Endothelial cell of umbilical vein (primary cell): Measurements from ENCODE around the gene AUH. TPM values are rescaled to one million over a fixed set of nuclear protein-coding genes. Genes with fewer than 3 reads are reported as not detected.

Experiments
- BruUV-seq: library from RNA; stranded (reverse); fragments of 400-500 nt; replicated peaks from 2 replicates; lab custom pipeline; 2021; lab: Mats Ljungman, UMichigan
- CTCF ChIA-PET: fragments of 300-600, 350-600 bp; sonication (Branson Sonifier 250); formaldehyde crosslinking; loops from one replicate; lab custom pipeline; 2021; ENCODE audit warnings: antibody characterized with exemption, inconsistent platforms; lab: Charles Lee
- POLR2A ChIA-PET: fragments of 300-600, 350-600 bp; sonication (Branson Sonifier 250); formaldehyde crosslinking; loops from one replicate; lab custom pipeline; 2021; ENCODE audit warnings: antibody characterized with exemption, inconsistent platforms; lab: Charles Lee
- DNase-seq: peaks from one replicate; pipeline ENCODE4 v3.0.0-alpha.2; 2011; ENCODE audit warnings: low read depth, low spot score
- FAIRE-seq: peaks from 2 replicates; lab custom pipeline; 2011; peaks lifted over from hg19 to GRCh38; lab: Jason Lieb, UNC
- H2AFZ ChIP-seq: 2 replicates; pipeline ENCODE4 v1.6.0; 2012; ENCODE audit warnings: low read depth, low read length, control low read depth, inconsistent platforms
- H3K27ac ChIP-seq: 2 replicates; pipeline ENCODE4 v1.5.1; 2011; ENCODE audit warnings: low read depth, mild to moderate bottlenecking, control low read depth, low read length, moderate library complexity; ENCODE audit not compliant: insufficient read depth
- H3K27me3 ChIP-seq, 2 experiments: 2 replicates each; pipeline versions ENCODE4 v1.6.0 to v1.6.1; 2011; ENCODE audit warnings: low read length in 2 of 2, mixed read lengths in 1 of 2; ENCODE audit not compliant: control insufficient read depth in 2 of 2, insufficient read depth in 2 of 2
- H3K36me3 ChIP-seq, 2 experiments: 2 replicates in 1 of 2; 3 replicates in 1 of 2; pipeline ENCODE4 v1.5.1; 2011; ENCODE audit warnings: low read length in 2 of 2, mild to moderate bottlenecking in 1 of 2, moderate library complexity in 1 of 2; ENCODE audit not compliant: control insufficient read depth in 2 of 2, insufficient read depth in 2 of 2; ENCODE audit errors: extremely low read depth in 1 of 2
- H3K4me1 ChIP-seq: 3 replicates; pipeline ENCODE4 v1.5.1; 2011; ENCODE audit warnings: mild to moderate bottlenecking, low read length; ENCODE audit not compliant: control insufficient read depth, insufficient read depth; ENCODE audit errors: extremely low read depth
- H3K4me2 ChIP-seq: 2 replicates; pipeline ENCODE4 v1.6.1; 2011; ENCODE audit warnings: low read length, control low read depth, mixed read lengths; ENCODE audit not compliant: insufficient read depth
- H3K4me3 ChIP-seq, 3 experiments: fragments of 200-600 bp in 1 of 3; sonication (generic), shearing (Covaris generic) in 1 of 3; replicated peaks in 1 of 3; 2 replicates each; pipeline ENCODE4 v1.5.1; 2011 to 2016; ENCODE audit warnings: control low read depth in 3 of 3, low read length in 3 of 3, mild to moderate bottlenecking in 2 of 3, inconsistent platforms in 1 of 3, low read depth in 1 of 3, moderate library complexity in 1 of 3; ENCODE audit not compliant: insufficient read depth in 1 of 3
- H3K79me2 ChIP-seq: 2 replicates; pipeline ENCODE4 v1.6.0; 2012; ENCODE audit warnings: low read length, inconsistent platforms; ENCODE audit not compliant: control insufficient read depth, insufficient read depth
- H3K9ac ChIP-seq: replicated peaks from 2 replicates; pipeline ENCODE3; 2011; ENCODE audit warnings: low read length, control low read depth; ENCODE audit not compliant: insufficient read depth; ENCODE audit errors: extremely low read depth
- H3K9me1 ChIP-seq: replicated peaks from 3 replicates; pipeline ENCODE4 v1.6.0; 2011; ENCODE audit warnings: mild to moderate bottlenecking, low read length; ENCODE audit not compliant: control insufficient read depth, insufficient read depth; ENCODE audit errors: extremely low read depth
- H3K9me3 ChIP-seq: replicated peaks from 2 replicates; pipeline ENCODE4 v1.5.1; 2012; ENCODE audit warnings: low read length, inconsistent platforms; ENCODE audit not compliant: control insufficient read depth, insufficient read depth
- H4K20me1 ChIP-seq: replicated peaks from 2 replicates; pipeline ENCODE3; 2011; ENCODE audit warnings: mild to moderate bottlenecking, low read length; ENCODE audit not compliant: control insufficient read depth, insufficient read depth; ENCODE audit errors: extremely low read depth
- EZH2 ChIP-seq: IDR thresholded peaks from 2 replicates; pipeline ENCODE4 v1.6.1; 2012; ENCODE audit warnings: borderline replicate concordance, low read depth, mild to moderate bottlenecking, moderate library complexity, low read length, inconsistent platforms; ENCODE audit not compliant: severe bottlenecking
- FOS ChIP-seq: IDR thresholded peaks from 2 replicates; pipeline ENCODE4 v1.6.1; 2011; ENCODE audit warnings: mild to moderate bottlenecking, low read length, moderate library complexity, borderline replicate concordance; ENCODE audit not compliant: insufficient read depth
- GATA2 ChIP-seq: IDR thresholded peaks from 2 replicates; pipeline ENCODE4 v1.7.0; 2011; ENCODE audit warnings: low read depth, mild to moderate bottlenecking, moderate library complexity, mixed read lengths, low read length; ENCODE audit not compliant: insufficient read length, insufficient read depth
- JUN ChIP-seq: IDR thresholded peaks from 2 replicates; pipeline ENCODE4 v1.6.1; 2011; ENCODE audit warnings: borderline replicate concordance, low read depth; ENCODE audit not compliant: insufficient read length, insufficient read depth
- MYC ChIP-seq: IDR thresholded peaks from one replicate; pipeline ENCODE4 v1.6.1; 2011; ENCODE audit warnings: mild to moderate bottlenecking, low read depth, low read length
- POLR2A ChIP-seq: IDR thresholded peaks from 2 replicates; pipeline ENCODE4 v1.6.1; 2012; ENCODE audit warnings: low read depth, mild to moderate bottlenecking, control low read depth, low read length
- POLR2AphosphoS5 ChIP-seq: IDR thresholded peaks from 2 replicates; pipeline ENCODE4 v1.6.1; 2012; ENCODE audit warnings: low read depth, mild to moderate bottlenecking, control low read depth, low read length, moderate library complexity; ENCODE audit not compliant: insufficient read depth
- dilution Hi-C: fragments of 300-500 bp; cut with MboI; formaldehyde crosslinking; loops from one replicate; pipeline ENCODE4 v1.15.0; 2019; ENCODE audit warnings: low sequenced_read_pairs; ENCODE audit not compliant: extremely low pct_ligation_motif_present
- intact Hi-C: fragments of 100-400 bp; cut with micrococcal nuclease; formaldehyde crosslinking; loops from one replicate; pipeline ENCODE4 v1.10.0; 2022
- polyA plus RNA-seq, 4 experiments: library from polyadenylated mRNA; depleted of rRNA in 3 of 4; stranded (reverse) in 3 of 4; unstranded in 1 of 4; fragments of >200 nt; gene quantifications; 2 replicates each; pipeline versions ENCODE4 v1.2.1 to v1.2.3, GENCODE V29; 2011 to 2012; ENCODE audit warnings: missing spikeins in 1 of 4
- total RNA-seq: library from RNA; stranded (reverse); gene quantifications from 2 replicates; pipeline ENCODE4 v1.2.3, GENCODE V29; 2021
- TF ChIP-seq, protein P1 (sequence below): IDR thresholded peaks from 2 replicates; pipeline ENCODE4 v1.6.1; 2011; ENCODE audit not compliant: insufficient read depth, insufficient read length
- TF ChIP-seq, protein P2 (sequence below), 2 donors: IDR thresholded peaks; 1 replicate in 1 of 2; 2 replicates in 1 of 2; pipeline ENCODE4 v1.5.1; 2011; ENCODE audit warnings: low read length in 2 of 2, mild to moderate bottlenecking in 2 of 2, moderate library complexity in 2 of 2, control low read depth in 1 of 2, inconsistent platforms in 1 of 2, low read depth in 1 of 2; ENCODE audit not compliant: insufficient read depth in 1 of 2; ENCODE audit errors: extremely low read depth in 1 of 2

AUH gene
- total and polyA plus RNA-seq, 2 donors (not counting 3 experiments of a cell fraction or from before 2014, with no cell fraction given) = 2.3 to 9.2 TPM

DNA sequence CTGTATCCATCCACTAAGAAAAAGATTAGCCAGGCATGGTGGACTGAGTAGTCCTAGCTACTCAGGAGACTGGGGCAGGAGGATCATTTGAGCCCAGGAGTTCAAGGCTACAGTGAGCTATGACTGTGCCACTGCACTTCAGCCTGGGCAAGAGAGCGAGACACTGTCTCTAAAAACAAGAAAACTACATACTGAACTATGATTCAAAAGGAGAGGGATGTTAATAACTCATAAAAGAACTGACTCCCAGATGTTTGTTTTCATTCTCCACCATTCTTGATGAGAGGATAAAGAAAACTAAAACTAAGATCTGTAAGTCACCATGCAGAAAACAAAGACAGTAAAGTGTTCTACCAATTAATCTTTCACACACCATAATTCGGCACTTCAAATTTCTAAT is 53.5 kb downstream of the AUH start:
- POLR2A ChIA-PET = interaction anchor here (0.7 kb wide), 1 partner anchor 46 kb away, joined by 3 read pairs; no protein-coding TSS in a partner anchor

More for the DNA sequence above, 53.5 kb downstream of the AUH start:
- DNase-seq (no peak), FAIRE-seq (no peak)
- Histone ChIP-seq H3K9me3 (no peaks in the 10 kb centered on the region), H3K27me3 (no peaks in the 10 kb centered on the region), H3K36me3 (no peaks in the 10 kb centered on the region), H3K4me1 (peaks cover under 1% of the 10 kb centered on the region), H3K79me2 (no peaks in the 10 kb centered on the region), H3K9me1 (no peaks in the 10 kb centered on the region), H4K20me1 (no peaks in the 10 kb centered on the region), H2AFZ (no peak overlapping the region), H3K9ac (no peak overlapping the region), H3K4me2 (no peak overlapping the region), H3K4me3 (no peak overlapping the region), H3K27ac (no peak overlapping the region)
- BruUV-seq = no TSS peak
- intact Hi-C loops (no loop called here), dilution Hi-C loops (no loop called here)
- TF ChIP-seq, protein P1, sequence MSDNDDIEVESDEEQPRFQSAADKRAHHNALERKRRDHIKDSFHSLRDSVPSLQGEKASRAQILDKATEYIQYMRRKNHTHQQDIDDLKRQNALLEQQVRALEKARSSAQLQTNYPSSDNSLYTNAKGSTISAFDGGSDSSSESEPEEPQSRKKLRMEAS = no peak
- no peak for TF ChIP-seq POLR2A
- no peak for TF ChIP-seq FOS
- TF ChIP-seq, protein P2, sequence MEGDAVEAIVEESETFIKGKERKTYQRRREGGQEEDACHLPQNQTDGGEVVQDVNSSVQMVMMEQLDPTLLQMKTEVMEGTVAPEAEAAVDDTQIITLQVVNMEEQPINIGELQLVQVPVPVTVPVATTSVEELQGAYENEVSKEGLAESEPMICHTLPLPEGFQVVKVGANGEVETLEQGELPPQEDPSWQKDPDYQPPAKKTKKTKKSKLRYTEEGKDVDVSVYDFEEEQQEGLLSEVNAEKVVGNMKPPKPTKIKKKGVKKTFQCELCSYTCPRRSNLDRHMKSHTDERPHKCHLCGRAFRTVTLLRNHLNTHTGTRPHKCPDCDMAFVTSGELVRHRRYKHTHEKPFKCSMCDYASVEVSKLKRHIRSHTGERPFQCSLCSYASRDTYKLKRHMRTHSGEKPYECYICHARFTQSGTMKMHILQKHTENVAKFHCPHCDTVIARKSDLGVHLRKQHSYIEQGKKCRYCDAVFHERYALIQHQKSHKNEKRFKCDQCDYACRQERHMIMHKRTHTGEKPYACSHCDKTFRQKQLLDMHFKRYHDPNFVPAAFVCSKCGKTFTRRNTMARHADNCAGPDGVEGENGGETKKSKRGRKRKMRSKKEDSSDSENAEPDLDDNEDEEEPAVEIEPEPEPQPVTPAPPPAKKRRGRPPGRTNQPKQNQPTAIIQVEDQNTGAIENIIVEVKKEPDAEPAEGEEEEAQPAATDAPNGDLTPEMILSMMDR (IDR thresholded peaks at IDR 0.05; ENCODE audit: extremely low read depth in 1 of 2, insufficient read depth in 1 of 2, low read depth in 1 of 2, low read length in 2 of 2) = no peak
- no peak for TF ChIP-seq GATA2
- no peak for TF ChIP-seq EZH2
- TF ChIP-seq JUN = no peak
- TF ChIP-seq POLR2AphosphoS5 = no peak
- TF ChIP-seq MYC = no peak
- CTCF ChIA-PET = no interaction called here
